Measurements from ENCODE around the gene CSTB.
A peak's percentile ranks its signal among the peaks of the same experiment; 100 is the strongest.

CSTB gene

DNA sequence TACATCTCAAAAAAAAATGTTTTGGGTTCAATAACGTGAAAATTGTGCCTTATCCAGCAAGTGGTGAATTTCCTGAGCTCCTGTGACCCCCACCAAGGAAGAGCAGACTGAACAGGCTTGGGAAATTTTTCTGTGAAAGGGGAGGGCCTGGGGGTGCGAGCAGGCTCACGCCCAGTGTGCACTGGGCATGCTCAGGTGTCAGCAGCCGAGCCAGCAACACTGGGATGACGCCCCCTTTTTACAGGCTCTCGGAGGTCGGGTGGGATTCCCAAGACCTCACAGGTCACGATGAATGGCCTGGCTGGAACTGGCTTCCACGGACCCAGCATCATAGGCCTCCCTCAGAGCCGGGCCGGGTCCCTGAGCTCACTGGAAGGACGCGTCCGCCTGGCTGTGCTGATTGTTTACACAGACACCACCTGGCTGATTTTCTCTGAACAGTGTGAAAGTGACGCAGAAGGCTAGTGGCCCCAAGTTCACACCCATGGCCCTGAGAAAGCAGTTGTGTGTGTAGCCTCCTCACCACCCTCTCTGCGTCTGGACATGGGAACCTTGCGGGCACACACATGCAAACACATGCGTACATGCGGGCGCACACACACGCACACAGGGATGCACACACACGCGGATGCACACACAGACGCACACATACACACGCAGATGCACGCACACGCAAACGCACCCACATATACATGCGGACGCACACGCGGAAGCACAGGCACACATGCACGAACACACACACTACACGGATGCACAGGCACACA, 9.2 kb downstream of the CSTB start:
- peak; percentile 52 for DNase-seq

DNA sequence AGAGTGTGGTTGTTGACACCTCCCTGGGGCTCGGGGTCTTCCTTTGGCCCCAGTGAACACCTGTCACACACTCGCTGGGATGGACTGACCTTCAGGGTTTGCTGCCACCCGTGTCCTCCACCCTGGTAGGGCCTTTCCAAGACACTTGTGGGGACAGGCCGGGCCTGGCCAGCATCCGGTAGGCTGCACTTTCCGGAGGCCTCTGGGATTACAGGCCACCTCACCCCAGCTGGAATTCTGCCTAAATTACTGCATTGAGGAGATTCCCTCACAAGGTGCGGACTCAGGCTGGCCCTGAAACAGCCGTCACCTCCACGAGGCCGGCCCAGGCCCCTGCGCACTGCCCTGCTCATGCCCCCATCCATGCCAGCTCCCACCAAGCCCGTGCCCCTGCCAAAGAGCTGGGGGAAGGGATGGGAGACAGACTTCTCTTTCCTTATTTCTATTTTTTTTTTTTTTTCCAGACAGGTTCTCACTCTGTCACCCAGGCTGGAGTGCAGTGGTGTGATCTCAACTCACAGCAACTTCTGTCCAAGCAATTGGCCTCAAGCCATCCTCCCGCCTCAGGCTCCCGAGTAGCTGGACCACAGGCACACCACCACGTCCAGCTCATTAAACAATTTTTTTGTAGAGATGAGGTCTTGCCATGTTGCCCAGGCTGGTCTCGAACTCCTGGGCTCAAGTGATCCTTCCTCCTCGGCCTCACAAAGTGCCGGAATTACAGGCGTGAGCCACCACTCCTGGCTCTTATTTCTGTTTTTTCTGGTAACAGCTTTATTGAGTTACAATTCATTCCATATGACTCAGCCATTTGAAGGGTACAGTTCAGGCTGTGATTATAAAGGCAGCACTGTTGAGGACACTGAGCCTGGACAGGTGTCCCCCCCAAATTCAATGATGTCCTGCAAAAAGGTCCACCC, 11.3 kb downstream of the CSTB start:
- DNase-seq: no peak

DNA sequence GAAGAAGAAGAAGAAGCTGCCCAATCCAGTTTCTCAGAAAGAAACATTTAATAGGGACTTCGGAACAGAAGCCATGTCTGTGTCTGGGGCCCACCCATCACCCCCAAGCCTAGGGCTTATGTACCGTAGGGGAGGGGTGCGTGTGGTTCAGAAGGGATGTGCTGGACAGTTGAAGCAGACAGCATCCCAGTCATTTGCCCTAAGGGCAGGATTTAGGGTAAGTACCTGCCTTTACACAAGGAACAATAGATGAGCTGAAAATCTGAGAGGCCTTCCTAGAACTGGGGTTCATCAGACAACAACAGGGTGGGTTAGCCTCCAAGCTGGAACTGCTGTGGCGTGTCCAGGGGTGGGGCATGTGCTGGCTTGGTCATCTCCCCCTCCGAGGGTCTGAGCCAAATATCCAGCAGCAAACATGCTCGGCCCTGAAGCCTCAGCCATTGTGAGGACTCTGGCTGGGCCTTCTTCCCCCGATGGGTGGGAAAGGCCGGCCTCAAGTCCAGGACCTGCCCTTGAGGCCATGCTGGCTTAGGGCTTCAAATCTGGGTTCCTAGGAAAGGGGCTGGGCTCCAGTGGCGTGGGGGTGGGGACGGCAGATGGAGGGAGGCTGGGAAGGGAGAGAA, 12.1 kb downstream of the CSTB start:
- no peak for DNase-seq

- DNase-seq: no peak
These were observed 13.6 kb downstream of the CSTB start for GRCh38 chr21:43762303-43763128.

DNA sequence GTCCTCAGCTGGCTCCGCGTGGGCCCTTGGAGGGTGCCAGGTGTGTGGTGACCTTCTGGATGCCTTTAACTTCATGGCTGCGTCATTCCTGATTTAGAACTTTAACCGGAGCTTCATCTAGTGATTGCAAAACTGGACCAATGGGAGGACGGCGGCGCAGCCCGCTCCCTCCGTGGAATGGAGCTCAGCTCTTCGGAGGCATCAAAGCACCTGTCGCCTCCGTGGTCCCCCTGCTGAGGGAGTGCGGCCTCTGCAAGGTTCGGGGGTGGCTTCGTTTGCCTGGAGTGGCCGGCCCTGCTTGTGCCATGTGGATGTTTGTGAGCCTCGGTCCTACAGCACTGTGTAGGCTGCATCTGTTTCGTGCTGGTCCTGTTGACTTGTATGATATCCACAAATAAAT, 14.2 kb downstream of the CSTB start:
- no peak for DNase-seq

DNA sequence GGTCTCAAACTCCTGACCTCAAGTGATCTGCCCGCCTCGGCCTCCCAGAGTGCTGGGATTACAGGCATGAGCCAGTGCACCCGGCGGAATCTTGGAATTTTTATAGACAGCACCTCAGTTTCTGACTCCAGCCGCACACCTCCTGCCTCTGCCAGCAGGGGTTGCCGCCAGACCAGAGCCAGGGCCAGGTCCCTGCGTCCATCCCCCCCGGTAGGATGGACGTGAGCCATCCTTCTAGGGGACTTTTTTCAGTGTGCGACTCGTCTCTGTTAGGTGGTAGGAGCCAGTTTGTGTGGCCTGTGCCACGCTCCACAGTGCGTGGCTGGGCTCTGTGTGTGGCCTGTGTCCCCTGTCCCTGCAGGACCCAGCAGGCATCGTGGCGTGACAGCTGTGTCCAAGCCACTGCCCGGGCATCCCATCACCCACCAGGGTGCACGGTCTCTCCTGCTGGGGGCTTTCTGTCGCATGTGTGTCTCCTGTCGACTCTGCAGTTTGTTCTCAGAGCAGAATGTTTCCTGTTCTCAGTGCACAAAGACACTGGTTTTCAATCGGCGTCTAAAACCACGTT, 15.6 kb downstream of the CSTB start:
- no peak for DNase-seq

DNA sequence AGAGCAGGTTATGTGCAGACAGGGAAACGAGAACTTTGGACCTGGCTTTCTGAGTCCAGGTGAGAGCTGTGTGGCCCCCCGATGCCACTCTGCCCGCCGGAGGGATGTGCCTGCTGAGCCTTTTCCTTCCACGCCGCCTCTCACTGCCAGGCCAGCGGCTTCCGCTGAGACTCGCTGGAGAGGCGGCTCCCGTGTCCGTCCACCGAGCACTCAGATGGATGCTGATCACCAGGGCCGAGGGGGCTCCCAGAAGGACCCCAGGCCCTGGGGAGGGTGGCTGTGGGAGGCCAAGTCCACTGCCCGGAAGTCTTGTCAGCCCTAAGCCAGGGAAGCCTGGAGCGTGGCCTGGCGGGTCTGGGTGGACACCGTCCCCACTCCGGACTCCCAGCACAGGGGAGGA, 16.5 kb downstream of the CSTB start:
- DNase-seq: no peak

DNA sequence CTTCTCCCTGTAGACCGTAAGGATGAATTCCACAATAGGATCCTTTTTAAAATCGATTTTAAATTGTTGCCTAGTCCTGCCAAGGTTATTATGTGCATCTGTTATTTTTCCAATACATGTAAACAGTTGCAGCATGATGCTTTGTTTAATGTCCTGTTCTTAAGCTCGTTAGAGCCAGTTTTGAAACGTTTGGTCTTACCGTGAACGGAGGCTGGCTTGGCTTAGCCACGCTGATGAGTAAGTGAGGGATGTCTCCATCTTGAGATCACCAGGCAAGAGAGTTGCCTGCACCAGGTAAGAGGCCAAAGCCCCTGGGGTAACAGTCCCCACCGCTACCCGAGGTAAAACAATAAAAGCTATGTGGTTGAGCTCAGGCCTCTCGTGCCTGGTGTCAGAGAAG, 17.3 kb downstream of the CSTB start:
- DNase-seq: no peak

GRCh38 chr21:43758111-43758641, 17.9 kb downstream of the CSTB start:
- no peak for DNase-seq

DNA sequence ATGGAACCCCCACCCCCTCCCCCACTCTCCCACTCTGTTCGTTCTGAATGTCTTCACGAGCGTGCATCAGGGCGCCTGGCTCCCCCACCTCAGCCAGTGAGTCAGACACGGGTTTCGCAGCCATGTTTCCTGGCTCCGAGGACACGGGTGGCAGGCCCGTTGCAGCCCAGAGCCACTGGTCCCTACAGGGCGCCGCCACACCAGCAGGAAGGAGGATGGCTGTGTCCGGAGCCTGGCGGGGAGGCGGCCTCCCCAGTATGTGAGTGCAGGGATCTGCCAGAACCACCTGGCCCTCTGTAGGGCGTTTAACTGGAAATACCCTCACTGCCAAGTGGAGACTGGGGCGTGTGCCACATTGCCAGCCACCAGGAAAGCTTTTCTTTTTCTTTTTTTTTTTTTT, 18.5 kb downstream of the CSTB start:
- DNase-seq: no peak

DNA sequence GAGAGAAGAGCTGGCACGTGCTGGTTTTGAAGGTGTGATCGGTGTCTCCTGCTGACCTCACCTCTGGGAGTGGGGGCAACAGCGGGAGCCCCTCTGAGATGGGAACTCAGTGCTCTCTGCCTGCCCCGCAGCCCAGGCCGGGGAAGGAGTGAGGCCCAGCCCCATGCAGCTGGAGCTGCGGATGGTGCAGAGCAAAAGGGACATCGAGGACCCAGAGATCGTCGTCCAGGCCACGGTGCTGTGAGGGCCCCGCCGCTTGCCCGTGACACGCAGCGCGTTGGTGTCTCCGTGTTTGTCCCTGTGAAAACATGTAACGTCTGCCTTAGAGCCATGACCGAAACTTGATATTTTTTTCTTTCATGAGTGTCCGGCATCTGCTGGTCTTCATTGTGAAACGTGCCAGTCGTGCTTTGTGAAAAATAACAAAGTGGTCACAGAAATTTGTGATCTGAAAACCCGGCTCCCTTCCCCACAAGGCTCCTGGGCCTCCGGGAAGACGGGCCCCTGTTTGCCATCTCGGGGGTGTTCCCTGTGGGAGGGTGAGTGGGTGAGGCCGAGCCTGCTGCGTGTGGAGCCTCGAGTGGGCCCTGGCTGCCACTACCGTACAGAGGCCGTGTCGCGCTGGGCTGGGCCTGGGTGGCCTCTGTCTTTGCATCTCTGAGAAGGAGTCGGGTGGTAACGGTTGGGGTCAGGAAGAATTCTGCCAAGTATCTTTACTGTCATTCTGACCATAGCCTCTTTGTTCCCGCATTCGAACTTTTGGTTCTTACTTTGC, 20.1 kb downstream of the CSTB start:
- no peak for DNase-seq

- no peak for DNase-seq
These were observed 20.9 kb downstream of the CSTB start for GRCh38 chr21:43754948-43755781.

- no peak for DNase-seq
These were observed 22.7 kb downstream of the CSTB start for GRCh38 chr21:43753439-43753799.

DNA sequence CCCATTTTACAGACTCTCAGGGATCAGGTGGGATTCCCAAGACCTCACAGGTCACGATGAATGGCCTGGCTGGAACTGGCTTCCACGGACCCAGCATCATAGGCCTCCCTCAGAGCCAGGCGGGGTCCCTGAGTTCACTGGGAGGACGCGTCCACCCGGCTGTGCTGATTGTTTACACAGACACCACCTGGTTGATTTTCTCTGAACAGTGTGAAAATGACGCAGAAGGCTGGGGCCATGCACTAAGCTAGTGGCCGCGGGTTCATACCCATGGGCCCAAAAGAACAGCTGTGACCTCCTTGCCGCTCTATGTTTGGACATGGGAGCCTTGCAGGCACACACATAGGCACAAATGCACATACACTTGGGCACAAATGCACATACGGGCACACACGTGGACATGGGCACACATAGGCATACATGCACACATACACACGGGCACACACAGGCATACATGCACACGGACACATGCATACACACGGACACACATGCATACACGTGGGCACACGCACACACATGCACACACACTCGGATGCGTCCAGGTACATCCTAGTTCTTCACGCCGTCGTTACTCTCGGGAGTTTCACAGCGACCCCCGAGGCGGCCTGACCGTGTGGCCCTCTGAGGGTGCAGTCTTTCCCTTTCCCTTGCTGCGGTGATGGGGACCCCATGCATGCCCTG, 23.2 kb downstream of the CSTB start:
- no peak for DNase-seq

- no peak for DNase-seq
These were observed 24.0 kb downstream of the CSTB start for GRCh38 chr21:43751955-43752591.

GRCh38 chr21:43750339-43751033, 25.6 kb downstream of the CSTB start:
- DNase-seq: no peak

DNA sequence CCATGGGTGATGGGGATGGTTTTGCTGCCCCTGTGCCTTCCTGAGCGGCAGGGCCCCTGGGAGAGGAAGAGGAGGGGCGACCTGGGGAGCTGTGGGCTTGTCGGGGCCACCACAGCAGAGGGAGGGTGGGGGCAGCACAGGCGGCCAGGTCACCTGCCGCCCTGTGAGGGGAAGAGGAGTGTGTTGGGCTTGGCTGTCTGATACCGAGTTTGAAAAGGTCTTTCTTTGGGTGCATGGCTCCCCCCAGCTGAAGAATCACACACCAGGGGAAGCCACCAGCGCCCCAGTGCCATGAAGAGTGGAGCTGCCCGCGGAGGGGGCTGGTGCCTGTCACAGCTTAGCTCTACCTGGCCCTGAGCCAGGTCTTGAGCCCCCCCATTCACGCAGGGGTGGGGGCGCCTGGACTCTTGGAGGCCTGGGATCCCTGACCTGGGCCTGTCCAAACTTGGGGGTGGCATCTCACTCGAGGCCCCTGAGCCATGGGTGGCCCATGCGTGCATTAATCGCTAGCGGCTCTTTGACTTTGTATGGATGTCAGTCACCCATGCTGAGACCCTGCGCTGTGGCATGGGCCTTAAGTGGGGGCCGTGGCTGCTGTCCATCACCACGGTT, 26.4 kb downstream of the CSTB start:
- DNase-seq: no peak

GRCh38 chr21:43748622-43749021, 27.5 kb downstream of the CSTB start:
- no peak for DNase-seq
